OCI-LY3 (cell line): ENCODE data around the gene KCTD3.

Source experiments
- H2AFZ ChIP-seq: fragments of 200-600, 300-600 bp; shearing (Covaris generic); 2 replicates; pipeline ENCODE4 v1.6.0; 2014; ENCODE audit warnings: antibody characterized with exemption, low read depth, low read length
- H3K27ac ChIP-seq: fragments of 200-600, 300-600 bp; sonication (generic); 2 replicates; pipeline ENCODE4 v1.5.1; 2014; ENCODE audit warnings: mild to moderate bottlenecking, low read length, moderate library complexity, mixed read lengths
- H3K27me3 ChIP-seq: fragments of 200-600, 300-600 bp; sonication (generic); 2 replicates; pipeline ENCODE4 v1.6.1; 2014; ENCODE audit warnings: low read depth, low read length, mixed read lengths
- H3K36me3 ChIP-seq: fragments of 200-600, 300-600 bp; sonication (generic); replicated peaks from 2 replicates; pipeline ENCODE3; 2014; ENCODE audit warnings: low read depth, low read length, mixed read lengths
- H3K4me1 ChIP-seq: fragments of 300-600, 200-600 bp; sonication (generic); 2 replicates; pipeline ENCODE4 v1.6.1; 2014; ENCODE audit warnings: low read length, mixed read lengths
- H3K4me2 ChIP-seq: fragments of 200-600, 300-600 bp; sonication (generic); 2 replicates; pipeline ENCODE4 v1.6.1; 2014; ENCODE audit warnings: low read length, mixed read lengths
- H3K4me3 ChIP-seq: fragments of 300-600, 200-600 bp; sonication (generic); 2 replicates; pipeline ENCODE4 v1.5.1; 2014; ENCODE audit warnings: antibody characterized with exemption, mild to moderate bottlenecking, low read length, moderate library complexity
- H3K79me2 ChIP-seq: fragments of 300-600, 200-600 bp; shearing (Covaris generic); 2 replicates; pipeline ENCODE4 v1.6.1; 2014; ENCODE audit warnings: mild to moderate bottlenecking, low read length, mixed read lengths
- H3K9ac ChIP-seq: fragments of 300-600, 200-600 bp; shearing (Covaris generic); 2 replicates; pipeline ENCODE4 v1.6.0; 2014; ENCODE audit warnings: mild to moderate bottlenecking, low read length, moderate library complexity
- H3K9me3 ChIP-seq: fragments of 200-600, 300-600 bp; shearing (Covaris generic); 2 replicates; pipeline ENCODE4 v1.6.1; 2014; ENCODE audit warnings: low read length, mixed read lengths; ENCODE audit not compliant: insufficient read depth
- H4K20me1 ChIP-seq: fragments of 200-600, 300-600 bp; sonication (generic); 2 replicates; pipeline ENCODE4 v1.6.1; 2016; ENCODE audit warnings: low read length, mixed read lengths; ENCODE audit not compliant: insufficient read depth
- CTCF ChIP-seq: fragments of 200-600, 300-600 bp; sonication (generic); IDR thresholded peaks from 2 replicates; pipeline ENCODE4 v1.5.1; 2014; ENCODE audit warnings: antibody characterized with exemption, low read length, low read depth
- EZH2phosphoT487 ChIP-seq: fragments of 200-600 bp; shearing (Covaris generic); IDR thresholded peaks from 2 replicates; pipeline ENCODE4 v1.6.1; 2018; ENCODE audit warnings: antibody characterized with exemption, mixed run types, low read depth

KCTD3 gene

GRCh38 chr1:215600258-215600792 lies 33.2 kb downstream of the KCTD3 start:
- no peaks in the 10 kb centered on the region for H4K20me1 ChIP-seq
- H3K36me3 ChIP-seq, result peaks cover 24% of the 10 kb centered on the region
- no peaks in the 10 kb centered on the region for H3K4me1 ChIP-seq
- no peaks in the 10 kb centered on the region for H3K9me3 ChIP-seq
- H3K4me3 ChIP-seq, result no peak overlapping the region
- no peak overlapping the region for H2AFZ ChIP-seq
- no peak overlapping the region for H3K4me2 ChIP-seq
- no peaks in the 10 kb centered on the region for H3K27me3 ChIP-seq
- no peak overlapping the region for H3K9ac ChIP-seq
- H3K27ac ChIP-seq, result no peak overlapping the region
- no peak for TF ChIP-seq CTCF
- TF ChIP-seq EZH2phosphoT487, result no peak
- H3K79me2 ChIP-seq, result no peaks in the 10 kb centered on the region

GRCh38 chr1:215600867-215601266 lies 33.8 kb downstream of the KCTD3 start:
- H3K4me3 ChIP-seq, result no peak overlapping the region
- TF ChIP-seq EZH2phosphoT487 (no peak), CTCF (no peak)
- no peak overlapping the region for H3K9ac ChIP-seq
- peaks cover 22% of the 10 kb centered on the region for H3K36me3 ChIP-seq
- no peak overlapping the region for H3K4me2 ChIP-seq
- H4K20me1 ChIP-seq, result no peaks in the 10 kb centered on the region
- no peaks in the 10 kb centered on the region for H3K27me3 ChIP-seq
- no peaks in the 10 kb centered on the region for H3K9me3 ChIP-seq
- H3K79me2 ChIP-seq, result no peaks in the 10 kb centered on the region
- no peak overlapping the region for H3K27ac ChIP-seq
- no peak overlapping the region for H2AFZ ChIP-seq
- no peaks in the 10 kb centered on the region for H3K4me1 ChIP-seq

GRCh38 chr1:215601276-215601675 lies 34.2 kb downstream of the KCTD3 start:
- Histone ChIP-seq H3K36me3 (peaks cover 21% of the 10 kb centered on the region), H4K20me1 (0 out of 2 replicates have a peak, but pooled peaks cover 3% of the 10 kb centered on the region), H3K4me1 (no peaks in the 10 kb centered on the region), H3K9me3 (no peaks in the 10 kb centered on the region), H3K4me2 (no peak overlapping the region), H3K27ac (no peak overlapping the region), H3K27me3 (no peaks in the 10 kb centered on the region), H3K79me2 (no peaks in the 10 kb centered on the region), H2AFZ (no peak overlapping the region), H3K9ac (no peak overlapping the region), H3K4me3 (no peak overlapping the region)
- TF ChIP-seq CTCF (no peak), EZH2phosphoT487 (no peak)

GRCh38 chr1:215603319-215603718 lies 36.2 kb downstream of the KCTD3 start:
- TF ChIP-seq EZH2phosphoT487, result no peak
- TF ChIP-seq CTCF, result no peak
- Histone ChIP-seq H3K27ac (no peak overlapping the region), H3K9ac (no peak overlapping the region), H3K4me3 (no peak overlapping the region), H3K4me1 (no peaks in the 10 kb centered on the region), H3K9me3 (no peaks in the 10 kb centered on the region), H4K20me1 (0 out of 2 replicates have a peak, but pooled peaks cover 5% of the 10 kb centered on the region), H2AFZ (no peak overlapping the region), H3K36me3 (peaks cover 15% of the 10 kb centered on the region), H3K79me2 (no peaks in the 10 kb centered on the region), H3K4me2 (no peak overlapping the region), H3K27me3 (no peaks in the 10 kb centered on the region)
